Ramos (cell line): ENCODE measurements around the gene KLRF1.

Source experiments
- in situ Hi-C: fragments of 300-500 bp; cut with MboI; formaldehyde crosslinking; loops from one replicate; pipeline ENCODE4 v1.14.3; 2022; ENCODE audit warnings: low sequenced_read_pairs; ENCODE audit not compliant: unreplicated experiment

The KLRF1 gene, protein sequence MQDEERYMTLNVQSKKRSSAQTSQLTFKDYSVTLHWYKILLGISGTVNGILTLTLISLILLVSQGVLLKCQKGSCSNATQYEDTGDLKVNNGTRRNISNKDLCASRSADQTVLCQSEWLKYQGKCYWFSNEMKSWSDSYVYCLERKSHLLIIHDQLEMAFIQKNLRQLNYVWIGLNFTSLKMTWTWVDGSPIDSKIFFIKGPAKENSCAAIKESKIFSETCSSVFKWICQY

DNA sequence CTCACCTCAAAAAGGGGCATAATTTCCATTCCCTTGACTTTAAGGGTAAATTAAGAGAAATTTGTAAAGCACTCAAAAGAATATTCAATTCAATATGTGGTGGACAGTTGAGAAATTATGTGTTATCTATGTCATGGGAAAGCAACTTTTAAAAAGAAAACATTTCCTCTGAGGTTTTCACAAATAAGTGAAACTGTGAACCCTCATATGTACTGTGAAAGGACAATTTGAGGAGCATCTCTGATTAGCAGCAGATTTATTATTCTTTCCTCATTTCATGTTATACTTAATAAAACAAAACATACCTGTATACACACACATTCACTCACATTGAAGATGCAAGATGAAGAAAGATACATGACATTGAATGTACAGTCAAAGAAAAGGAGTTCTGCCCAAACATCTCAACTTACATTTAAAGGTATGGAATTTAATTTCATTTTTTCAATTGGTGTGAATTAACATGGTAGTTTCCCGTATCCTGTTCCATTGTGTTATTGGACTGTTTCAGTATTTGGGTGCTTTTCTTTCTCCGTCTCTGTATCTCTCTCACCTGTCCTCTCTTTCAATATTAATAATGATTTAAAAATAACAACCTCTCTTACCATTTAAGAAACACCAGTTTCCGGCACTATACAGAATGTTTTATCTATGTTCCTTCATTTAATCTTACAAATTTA lies at the start of gene KLRF1:
Gene KLRF1, plus strand, starts transcription at position 273 of the 680 bp plus-strand sequence. Its CDS starts 64 bp downstream, at position 337.
- in situ Hi-C loops: loop anchor here (10.0 kb wide), 1 partner anchor 97 kb away; no protein-coding TSS in a partner anchor

DNA sequence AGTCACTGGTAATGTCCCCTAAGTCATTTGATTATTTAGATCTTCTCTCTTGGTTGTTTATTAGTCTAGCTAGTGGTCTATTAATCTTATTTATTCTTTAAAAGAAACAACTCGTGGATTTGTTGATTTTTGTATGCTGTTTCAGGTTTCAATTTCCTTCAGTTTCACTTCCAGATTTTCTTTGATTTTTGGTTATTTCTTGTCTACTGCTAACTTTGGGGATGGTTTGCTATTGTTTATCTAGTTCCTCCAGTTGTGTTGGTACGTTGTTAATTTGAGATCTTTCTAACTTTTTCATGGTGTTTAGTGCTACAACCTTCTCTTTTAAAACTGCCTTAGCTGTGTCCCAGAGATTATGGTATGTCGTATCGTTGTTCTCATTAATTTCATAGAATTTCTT lies 48.1 kb upstream of the KLRF1 start:
- in situ Hi-C loops: no loop called here

DNA sequence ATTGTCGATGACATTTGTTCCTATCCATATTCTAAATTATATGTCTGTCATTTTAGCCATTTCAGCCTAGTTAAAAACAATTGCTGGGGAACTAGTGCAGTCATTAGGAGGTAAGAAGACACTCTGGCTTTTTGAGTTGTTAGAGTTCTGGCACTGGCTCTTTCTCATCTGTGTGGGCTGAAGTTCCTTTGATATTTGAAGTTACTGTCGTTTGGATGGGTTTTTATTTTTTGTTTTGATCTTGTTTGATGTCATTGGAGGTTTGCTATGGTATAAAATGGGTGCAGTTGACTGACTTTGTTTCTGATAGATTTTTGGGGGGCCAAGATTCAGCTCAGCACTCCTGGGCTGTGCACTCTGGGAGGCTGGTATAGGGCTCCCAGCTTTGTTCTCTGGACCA lies 45.9 kb upstream of the KLRF1 start:
- in situ Hi-C loops: no loop called here

- in situ Hi-C loops: no loop called here
Observed at GRCh38 chr12:9782547-9783382, 44.5 kb upstream of the KLRF1 start.

DNA sequence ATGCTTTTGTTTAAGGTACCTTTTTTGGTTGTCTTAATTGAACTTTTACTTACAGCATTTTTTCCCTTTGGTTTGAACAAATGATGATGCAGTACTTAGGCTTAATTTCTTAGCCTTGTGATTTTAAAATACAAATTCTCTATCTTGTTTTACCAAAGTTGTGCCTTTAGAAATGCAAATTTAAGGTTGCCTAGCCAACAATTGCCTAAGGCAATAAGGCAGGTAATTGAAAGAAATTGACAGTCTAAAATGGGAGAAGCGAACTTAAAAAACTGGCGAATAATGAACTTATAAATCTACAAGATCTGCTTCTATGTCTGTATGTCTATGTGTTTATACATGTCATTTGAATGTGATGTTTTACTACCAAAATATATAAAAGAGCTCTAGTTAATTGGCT lies 43.0 kb upstream of the KLRF1 start:
- in situ Hi-C loops: no loop called here

DNA sequence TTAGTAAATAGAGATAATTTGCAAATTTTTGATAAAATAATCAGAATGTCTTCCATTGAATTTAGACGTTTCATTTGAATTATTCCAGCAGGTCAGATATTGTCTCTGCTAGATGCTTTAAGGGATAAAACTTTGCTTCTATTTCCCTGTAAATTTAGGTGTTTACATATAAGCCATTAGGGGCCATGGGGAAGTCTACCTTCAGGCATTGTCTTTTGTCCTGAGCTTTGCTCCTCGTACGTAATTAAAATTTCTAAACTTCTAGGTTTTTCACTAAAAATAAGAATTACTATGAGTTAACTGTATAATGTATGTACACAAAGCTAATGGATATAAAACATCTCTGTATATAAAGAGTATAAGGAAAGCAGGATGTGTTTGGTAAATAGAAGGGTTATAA lies 42.5 kb upstream of the KLRF1 start:
- in situ Hi-C loops: no loop called here

GRCh38 chr12:9786726-9787717 lies 40.3 kb upstream of the KLRF1 start:
- in situ Hi-C loops: no loop called here

- in situ Hi-C loops: no loop called here
Observed at GRCh38 chr12:9792185-9792900, 34.9 kb upstream of the KLRF1 start.

- in situ Hi-C loops: no loop called here
Observed at GRCh38 chr12:9792961-9793617, 34.2 kb upstream of the KLRF1 start.

- in situ Hi-C loops: no loop called here
Observed at GRCh38 chr12:9793779-9794395, 33.4 kb upstream of the KLRF1 start.

DNA sequence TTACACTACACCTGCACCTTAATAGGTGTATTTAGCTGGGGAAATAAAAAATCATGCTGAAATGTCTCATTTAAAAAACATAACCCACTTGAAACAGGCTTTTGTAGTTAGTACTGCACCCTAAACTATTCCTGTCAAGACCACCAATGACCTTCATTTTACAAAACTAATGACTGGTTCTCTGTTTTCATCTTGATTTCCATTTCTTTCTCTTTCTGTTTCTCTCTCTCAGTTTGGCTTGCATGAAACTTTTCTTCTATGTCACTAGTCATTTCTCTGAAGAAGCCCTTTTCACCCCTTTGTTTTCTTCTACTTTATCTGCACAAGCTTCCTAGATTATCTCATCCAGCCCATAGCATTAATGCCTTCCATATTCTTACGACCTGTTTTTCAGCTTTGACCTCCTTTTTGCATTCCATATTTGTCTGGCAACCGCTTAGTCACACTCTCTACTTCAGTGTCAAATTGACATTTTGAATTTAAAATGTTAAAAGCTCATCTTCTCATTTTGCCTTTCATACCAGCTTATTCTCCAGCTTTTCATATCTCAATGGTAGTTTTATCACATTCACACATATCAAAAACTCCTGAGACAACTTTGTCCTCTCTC lies 32.7 kb upstream of the KLRF1 start:
- in situ Hi-C loops: loop anchor here (5.0 kb wide), 1 partner anchor 47 kb away; no protein-coding TSS in a partner anchor

DNA sequence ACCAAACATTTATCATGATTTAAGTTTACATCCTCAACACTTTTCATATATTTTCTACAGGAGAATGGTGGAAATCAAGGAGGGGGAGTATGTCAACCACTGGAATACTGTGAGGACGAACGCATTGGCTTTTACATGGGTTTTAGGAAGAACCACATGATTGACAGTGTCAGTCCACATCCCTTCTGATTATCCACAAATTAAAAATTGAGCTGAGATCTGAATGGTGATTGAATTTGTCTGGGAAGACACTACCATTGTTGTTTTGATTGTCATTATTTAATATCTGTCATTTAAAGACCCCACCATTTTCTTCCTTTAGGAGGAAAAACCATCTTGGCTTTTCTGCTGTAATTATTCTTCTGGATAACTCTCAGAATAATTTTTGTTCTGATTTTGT lies 31.3 kb upstream of the KLRF1 start:
- in situ Hi-C loops: loop anchor here (5.0 kb wide), 1 partner anchor 49 kb away; no protein-coding TSS in a partner anchor

DNA sequence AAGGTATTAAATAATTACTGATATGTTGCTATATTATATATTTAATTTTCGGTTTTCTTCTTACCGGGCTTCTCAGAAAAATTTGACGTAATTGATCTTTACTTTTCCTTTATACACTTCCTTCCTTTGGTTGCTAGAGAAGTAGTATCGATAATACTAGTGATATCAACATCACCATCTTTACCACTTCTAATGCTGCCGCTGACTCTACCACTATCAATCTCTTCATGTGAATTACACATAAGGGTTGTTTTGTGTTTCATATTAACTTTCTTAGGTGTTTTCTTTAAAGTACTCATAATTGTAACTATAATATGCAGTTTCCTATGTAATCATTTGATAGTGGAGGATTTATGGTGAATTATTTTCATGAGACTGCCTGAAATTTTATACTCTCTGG lies 30.9 kb upstream of the KLRF1 start:
- in situ Hi-C loops: loop anchor here (5.0 kb wide), 1 partner anchor 49 kb away; no protein-coding TSS in a partner anchor

DNA sequence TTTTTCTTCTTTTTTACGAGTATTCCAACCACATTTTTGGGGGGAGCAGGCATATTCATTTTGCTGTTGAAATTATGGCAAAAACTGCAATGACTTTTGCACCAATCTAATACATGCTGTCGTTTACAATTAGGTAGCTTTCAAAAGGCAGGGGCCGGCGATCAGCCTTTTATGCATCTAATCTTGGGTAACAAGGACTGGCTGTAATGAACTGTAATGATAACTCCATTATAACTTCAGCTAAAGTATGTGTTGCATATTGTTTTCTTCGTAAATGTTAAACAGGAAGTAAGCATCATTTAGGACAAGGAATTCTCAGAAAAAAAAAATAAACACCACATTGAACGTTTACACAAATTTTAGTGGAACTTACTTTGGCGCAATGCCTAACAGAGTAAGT lies 30.3 kb upstream of the KLRF1 start:
- in situ Hi-C loops: loop anchor here (5.0 kb wide), 1 partner anchor 50 kb away; no protein-coding TSS in a partner anchor

DNA sequence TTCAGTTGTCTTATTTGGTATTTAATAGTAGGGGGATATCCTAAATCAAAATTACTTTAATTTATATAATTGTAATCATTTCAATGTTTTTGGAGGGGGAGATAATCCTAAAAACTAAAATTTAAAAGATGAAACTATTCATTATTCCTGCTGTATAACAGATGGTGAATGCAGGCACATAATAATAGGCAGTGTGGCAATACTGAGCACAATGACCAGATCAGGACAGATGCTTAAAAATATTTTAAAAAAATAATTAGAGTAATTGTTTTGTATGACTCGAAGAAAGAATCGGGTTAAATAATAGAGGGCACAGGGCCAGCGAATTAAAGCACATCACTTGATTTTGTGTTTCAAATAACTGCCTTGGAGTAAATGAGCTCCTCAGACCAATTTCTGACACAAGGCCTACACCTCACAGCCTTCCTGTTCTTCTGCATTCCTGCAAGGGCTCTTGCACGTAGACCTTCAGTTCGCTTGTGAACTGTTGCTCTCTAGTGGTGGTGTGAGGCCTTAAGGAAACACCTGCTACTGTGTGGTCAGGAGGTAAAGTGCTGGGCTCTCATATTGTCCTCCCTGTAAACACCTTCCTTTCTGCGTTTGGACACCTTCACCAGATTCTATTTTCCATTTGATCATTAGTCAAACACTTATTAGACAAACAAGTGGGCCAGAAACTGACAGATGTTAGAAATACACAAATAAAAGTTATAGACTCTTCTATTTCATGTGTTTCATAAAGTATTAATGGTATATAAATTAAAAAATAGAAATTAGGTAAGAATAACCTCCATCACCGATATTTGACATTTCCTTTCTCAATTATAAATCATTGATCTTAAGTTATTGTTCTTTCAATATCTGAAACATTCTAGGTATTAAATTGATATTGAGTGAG lies 29.3 kb upstream of the KLRF1 start:
- in situ Hi-C loops: loop anchor here (5.0 kb wide), 1 partner anchor 51 kb away; no protein-coding TSS in a partner anchor

DNA sequence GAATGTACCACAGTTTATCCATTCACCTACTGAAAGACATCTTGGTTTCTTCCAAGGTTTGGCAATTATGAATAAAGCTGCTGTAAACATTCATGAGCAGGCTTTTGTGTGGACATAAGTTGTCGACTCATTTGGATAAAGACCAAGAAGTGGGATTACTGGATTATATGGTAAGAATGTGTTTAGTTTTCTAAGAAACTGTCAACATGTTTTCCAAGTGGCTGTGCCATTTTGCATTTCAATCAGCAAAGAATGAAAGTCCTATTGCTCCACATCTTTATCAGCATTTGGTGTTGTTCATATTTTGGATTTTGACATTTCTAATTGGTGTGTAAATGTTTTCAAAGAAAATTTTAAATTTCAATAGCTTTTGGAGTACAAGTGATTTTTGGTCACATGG lies 27.3 kb upstream of the KLRF1 start:
- in situ Hi-C loops: loop anchor here (5.0 to 25.0 kb wide), 2 partner anchors 53 to 1687 kb away; no protein-coding TSS in a partner anchor
